Neural cell (in vitro differentiated cells): ENCODE data around the gene PERCC1.

ENCODE experiments used
- CTCF ChIP-seq: fragments of 450-650 bp; IDR thresholded peaks from 2 replicates; pipeline ENCODE4 v1.5.1; 2014; ENCODE audit warnings: antibody characterized with exemption, mild to moderate bottlenecking, moderate library complexity; ENCODE audit not compliant: poor library complexity, severe bottlenecking
- EZH2 ChIP-seq: fragments of 200-600, 300-800 bp; shearing (Covaris generic), sonication (generic); IDR thresholded peaks from 2 replicates; pipeline ENCODE4 v1.6.1; 2014; ENCODE audit warnings: antibody characterized with exemption, low read length, borderline replicate concordance, mild to moderate bottlenecking; ENCODE audit not compliant: insufficient read depth, poor library complexity, severe bottlenecking
- POLR2AphosphoS5 ChIP-seq: IDR thresholded peaks from 2 replicates; pipeline ENCODE4 v1.6.1; 2012

GRCh38 chr16:1474796-1475551 is 44.1 kb downstream of the PERCC1 start, which contains the start of gene CLCN7:
- TF ChIP-seq EZH2 (no peak), CTCF (no peak), POLR2AphosphoS5 (peak; percentile 86)
